Transverse colon (tissue), 4 donors: ENCODE results near the gene TSC22D4. TPM values are rescaled to one million over a fixed set of nuclear protein-coding genes. Genes with fewer than 3 reads are reported as not detected.

Source experiments
- DNase-seq: peaks from one replicate; pipeline ENCODE4 v3.0.0-alpha.2; 2019
- H3K27ac ChIP-seq, 4 donors: fragments of 200-600 bp; sonication (generic); 2 replicates each; pipeline ENCODE4 v1.5.1; 2016 to 2018; ENCODE audit warnings: inconsistent platforms in 4 of 4
- H3K27me3 ChIP-seq: fragments of 200-600 bp; sonication (generic); 2 replicates; pipeline ENCODE4 v1.5.1; 2017; ENCODE audit warnings: inconsistent platforms
- H3K36me3 ChIP-seq, 4 donors: fragments of 200-600 bp; sonication (generic); 2 replicates each; pipeline ENCODE4 v1.5.1; 2017 to 2019; ENCODE audit warnings: inconsistent platforms in 4 of 4
- H3K4me1 ChIP-seq, 4 donors: fragments of 200-600 bp; sonication (generic); 2 replicates each; pipeline ENCODE4 v1.5.1; 2017 to 2020; ENCODE audit warnings: inconsistent platforms in 4 of 4
- H3K4me3 ChIP-seq, 4 donors: fragments of 200-600 bp; sonication (generic); 1 replicate in 1 of 4; 2 replicates in 3 of 4; pipeline versions ENCODE4 v1.5.1 to v1.6.1; 2017 to 2019; ENCODE audit warnings: inconsistent platforms in 4 of 4
- H3K9me3 ChIP-seq, 2 donors: fragments of 200-600 bp; sonication (generic); 2 replicates each; pipeline ENCODE4 v1.5.1; 2017 to 2019; ENCODE audit warnings: inconsistent platforms in 2 of 2
- EP300 ChIP-seq: sonication (generic); formaldehyde crosslinking; IDR thresholded peaks from one replicate; pipeline ENCODE4 v1.6.1; 2017; ENCODE audit warnings: antibody characterized with exemption, low read depth
- POLR2A ChIP-seq: fragments of 450-650 bp; IDR thresholded peaks from one replicate; pipeline ENCODE4 v1.6.1; 2016; ENCODE audit warnings: antibody characterized with exemption, mild to moderate bottlenecking, moderate library complexity
- POLR2AphosphoS5 ChIP-seq, 3 donors: sonication (generic); formaldehyde crosslinking; IDR thresholded peaks; one replicate each; pipeline ENCODE4 v1.6.1; 2016; ENCODE audit warnings: antibody characterized with exemption in 3 of 3
- WGBS, 2 donors: methylation state at CpG; one replicate each; pipeline ENCODE4 v1.1.5; 2018; ENCODE audit warnings: low coverage in 1 of 2; 5-methylcytosine and 5-hydroxymethylcytosine counted together
- in situ Hi-C, 4 donors: fragments of 200-750 bp; cut with MboI; loops; one replicate each; pipeline versions ENCODE4 v1.15.0 to v1.15.1; 2017; ENCODE audit warnings: low sequenced_read_pairs in 3 of 4, low pct_ligation_motif_present in 1 of 4, low pct_unique_long_range_greater_than_20kb in 1 of 4
- intact Hi-C: fragments of 100-400 bp; cut with DNase I; formaldehyde crosslinking; loops from one replicate; pipeline ENCODE4 v1.15.1; 2023; ENCODE audit warnings: low total_unique reads
- total RNA-seq, 4 donors: library from RNA; depleted of rRNA; stranded (reverse); fragments of >200 nt; gene quantifications; one replicate each; pipeline ENCODE4 v1.1.0, GENCODE V29; 2016
- TF ChIP-seq, protein P1 (sequence below), 5 experiments: fragments of 200-600 bp in 3 of 5; fragments of 450-650 bp in 2 of 5; sonication (generic) in 3 of 5; IDR thresholded peaks; 1 replicate in 2 of 5; 2 replicates in 3 of 5; pipeline ENCODE4 v1.5.1; 2016 to 2017; ENCODE audit warnings: antibody characterized with exemption in 5 of 5, inconsistent platforms in 3 of 5, mild to moderate bottlenecking in 2 of 5, moderate library complexity in 1 of 5

The TSC22D4 gene
- total RNA-seq, 4 donors from 2014 or later, result 41.6 to 101 (median 67.6) TPM

DNA sequence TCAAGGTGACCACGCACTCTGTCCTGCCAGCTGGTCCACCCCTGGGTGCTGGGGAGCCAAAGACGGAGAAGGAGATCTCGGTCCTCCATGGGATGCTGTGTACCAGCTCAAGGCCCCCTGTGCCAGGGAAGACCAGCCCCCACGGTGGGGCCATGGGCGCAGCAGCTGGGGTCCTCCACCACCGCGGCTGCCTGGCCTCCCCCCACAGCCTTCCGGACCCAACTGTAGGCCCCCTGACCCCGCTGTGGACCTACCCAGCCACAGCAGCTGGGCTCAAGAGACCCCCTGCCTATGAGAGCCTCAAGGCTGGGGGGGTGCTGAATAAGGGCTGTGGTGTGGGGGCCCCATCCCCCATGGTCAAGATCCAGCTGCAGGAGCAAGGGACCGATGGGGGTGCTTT, 10.1 kb upstream of the TSC22D4 start:
- 89% methylated on average over 7 of the region's 10 CpGs; no CpG with 5 or more reads in 1 of the 2 donors for WGBS, 2 donors
- Histone ChIP-seq H3K9me3 (no peaks in the 10 kb centered on the region), H3K4me1 (peaks cover 8 to 15% (median 13%) of the 10 kb centered on the region in 4 donors), H3K27ac (no peak overlapping the region), H3K4me3 (no peak overlapping the region), H3K27me3 (peaks cover 13% of the 10 kb centered on the region), H3K36me3 (no peaks in the 10 kb centered on the region)
- no peak for DNase-seq
- intact Hi-C loops, result loop anchor here (2.0 kb wide), 1 partner anchor 64 kb away; no protein-coding TSS in a partner anchor
- in situ Hi-C loops, result loop anchor here in 1 of 4 donors (10.0 kb wide), 1 partner anchor 66 kb away; no protein-coding TSS in a partner anchor
- TF ChIP-seq, protein P1, sequence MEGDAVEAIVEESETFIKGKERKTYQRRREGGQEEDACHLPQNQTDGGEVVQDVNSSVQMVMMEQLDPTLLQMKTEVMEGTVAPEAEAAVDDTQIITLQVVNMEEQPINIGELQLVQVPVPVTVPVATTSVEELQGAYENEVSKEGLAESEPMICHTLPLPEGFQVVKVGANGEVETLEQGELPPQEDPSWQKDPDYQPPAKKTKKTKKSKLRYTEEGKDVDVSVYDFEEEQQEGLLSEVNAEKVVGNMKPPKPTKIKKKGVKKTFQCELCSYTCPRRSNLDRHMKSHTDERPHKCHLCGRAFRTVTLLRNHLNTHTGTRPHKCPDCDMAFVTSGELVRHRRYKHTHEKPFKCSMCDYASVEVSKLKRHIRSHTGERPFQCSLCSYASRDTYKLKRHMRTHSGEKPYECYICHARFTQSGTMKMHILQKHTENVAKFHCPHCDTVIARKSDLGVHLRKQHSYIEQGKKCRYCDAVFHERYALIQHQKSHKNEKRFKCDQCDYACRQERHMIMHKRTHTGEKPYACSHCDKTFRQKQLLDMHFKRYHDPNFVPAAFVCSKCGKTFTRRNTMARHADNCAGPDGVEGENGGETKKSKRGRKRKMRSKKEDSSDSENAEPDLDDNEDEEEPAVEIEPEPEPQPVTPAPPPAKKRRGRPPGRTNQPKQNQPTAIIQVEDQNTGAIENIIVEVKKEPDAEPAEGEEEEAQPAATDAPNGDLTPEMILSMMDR (IDR thresholded peaks at IDR 0.05), result no peak
- TF ChIP-seq POLR2AphosphoS5 (IDR thresholded peaks at IDR 0.05) (no peak), EP300 (no peak), POLR2A (no peak)

DNA sequence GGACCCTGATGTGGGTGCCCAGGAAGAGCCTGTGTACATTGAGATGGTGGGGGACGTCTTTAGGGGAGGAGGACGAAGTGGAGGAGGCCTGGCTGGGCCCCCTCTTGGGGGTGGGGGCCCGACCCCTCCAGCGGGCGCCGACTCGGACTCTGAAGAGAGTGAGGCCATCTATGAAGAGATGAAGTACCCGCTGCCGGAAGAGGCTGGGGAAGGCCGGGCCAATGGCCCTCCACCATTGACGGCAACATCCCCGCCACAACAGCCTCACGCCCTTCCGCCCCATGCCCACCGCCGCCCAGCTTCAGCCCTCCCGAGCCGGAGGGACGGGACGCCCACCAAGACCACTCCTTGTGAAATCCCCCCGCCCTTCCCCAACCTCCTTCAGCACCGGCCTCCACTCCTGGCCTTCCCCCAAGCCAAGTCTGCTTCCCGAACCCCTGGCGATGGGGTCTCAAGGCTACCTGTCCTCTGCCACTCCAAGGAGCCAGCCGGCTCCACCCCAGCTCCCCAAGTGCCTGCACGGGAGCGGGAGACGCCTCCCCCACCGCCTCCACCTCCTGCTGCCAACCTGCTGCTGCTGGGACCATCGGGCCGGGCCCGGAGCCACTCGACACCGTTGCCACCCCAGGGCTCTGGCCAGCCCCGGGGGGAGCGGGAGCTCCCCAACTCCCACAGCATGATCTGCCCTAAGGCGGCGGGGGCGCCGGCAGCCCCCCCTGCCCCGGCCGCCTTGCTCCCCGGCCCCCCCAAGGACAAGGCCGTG, 9.5 kb upstream of the TSC22D4 start:
- peaks cover 8% of the 10 kb centered on the region for H3K27me3 ChIP-seq
- no peak overlapping the region for H3K27ac ChIP-seq
- intact Hi-C loops (loop anchor here (2.0 kb wide), 1 partner anchor 64 kb away; no protein-coding TSS in a partner anchor), in situ Hi-C loops (loop anchor here in 1 of 4 donors (10.0 kb wide), 1 partner anchor 66 kb away; no protein-coding TSS in a partner anchor)
- 95% methylated on average over 42 of the region's 44 CpGs; no CpG with 5 or more reads in 1 of the 2 donors for WGBS, 2 donors
- H3K4me1 ChIP-seq, result peaks cover 4 to 14% (median 13%) of the 10 kb centered on the region in 4 donors
- DNase-seq, result no peak
- no peaks in the 10 kb centered on the region for H3K36me3 ChIP-seq
- TF ChIP-seq EP300, result no peak
- TF ChIP-seq POLR2AphosphoS5 (IDR thresholded peaks at IDR 0.05), result no peak
- TF ChIP-seq, protein P1 (IDR thresholded peaks at IDR 0.05), result no peak
- TF ChIP-seq POLR2A, result no peak
- no peak overlapping the region for H3K4me3 ChIP-seq
- H3K9me3 ChIP-seq, result no peaks in the 10 kb centered on the region

- H3K27ac ChIP-seq, result no peak overlapping the region
- no peak for DNase-seq
- no peaks in the 10 kb centered on the region for H3K27me3 ChIP-seq
- no peaks in the 10 kb centered on the region for H3K36me3 ChIP-seq
- no peak overlapping the region for H3K4me3 ChIP-seq
- 56 to 85% methylated on average over 5 to 30 of the region's 30 CpGs for WGBS, 2 donors
- peaks cover 6 to 17% (median 14%) of the 10 kb centered on the region in 4 donors for H3K4me1 ChIP-seq
- in situ Hi-C loops (loop anchor here in 1 of 4 donors (10.0 kb wide), 1 partner anchor 68 kb away; no protein-coding TSS in a partner anchor), intact Hi-C loops (no loop called here)
- TF ChIP-seq EP300 (no peak), POLR2AphosphoS5 (IDR thresholded peaks at IDR 0.05) (no peak), POLR2A (no peak)
- TF ChIP-seq, protein P1 (IDR thresholded peaks at IDR 0.05), result no peak
- no peaks in the 10 kb centered on the region for H3K9me3 ChIP-seq
These were observed 7.9 kb upstream of the TSC22D4 start for GRCh38 chr7:100486753-100487446.

GRCh38 chr7:100486111-100486636, 7.2 kb upstream of the TSC22D4 start:
- H3K9me3 ChIP-seq, result no peaks in the 10 kb centered on the region
- peaks cover 6 to 17% (median 14%) of the 10 kb centered on the region in 4 donors for H3K4me1 ChIP-seq
- H3K27me3 ChIP-seq, result no peaks in the 10 kb centered on the region
- TF ChIP-seq POLR2A (no peak), EP300 (no peak)
- no peak for DNase-seq
- in situ Hi-C loops, result loop anchor here in 1 of 4 donors (10.0 kb wide), 1 partner anchor 69 kb away; no protein-coding TSS in a partner anchor
- H3K36me3 ChIP-seq, result no peaks in the 10 kb centered on the region
- no peak overlapping the region for H3K27ac ChIP-seq
- 80 to 83% methylated on average over 1 to 5 of the region's 5 CpGs for WGBS, 2 donors
- intact Hi-C loops, result no loop called here
- no peak overlapping the region for H3K4me3 ChIP-seq
